GM21737 (cell line): ENCODE results near the gene TMEM219.

ENCODE experiments used
- ATAC-seq: cut with Tn5 transposase; IDR thresholded peaks from one replicate; pipeline ENCODE4 v1.9.1; 2021; ENCODE audit warnings: mild to moderate bottlenecking, moderate library complexity; ENCODE audit not compliant: unreplicated experiment

TMEM219 gene

DNA sequence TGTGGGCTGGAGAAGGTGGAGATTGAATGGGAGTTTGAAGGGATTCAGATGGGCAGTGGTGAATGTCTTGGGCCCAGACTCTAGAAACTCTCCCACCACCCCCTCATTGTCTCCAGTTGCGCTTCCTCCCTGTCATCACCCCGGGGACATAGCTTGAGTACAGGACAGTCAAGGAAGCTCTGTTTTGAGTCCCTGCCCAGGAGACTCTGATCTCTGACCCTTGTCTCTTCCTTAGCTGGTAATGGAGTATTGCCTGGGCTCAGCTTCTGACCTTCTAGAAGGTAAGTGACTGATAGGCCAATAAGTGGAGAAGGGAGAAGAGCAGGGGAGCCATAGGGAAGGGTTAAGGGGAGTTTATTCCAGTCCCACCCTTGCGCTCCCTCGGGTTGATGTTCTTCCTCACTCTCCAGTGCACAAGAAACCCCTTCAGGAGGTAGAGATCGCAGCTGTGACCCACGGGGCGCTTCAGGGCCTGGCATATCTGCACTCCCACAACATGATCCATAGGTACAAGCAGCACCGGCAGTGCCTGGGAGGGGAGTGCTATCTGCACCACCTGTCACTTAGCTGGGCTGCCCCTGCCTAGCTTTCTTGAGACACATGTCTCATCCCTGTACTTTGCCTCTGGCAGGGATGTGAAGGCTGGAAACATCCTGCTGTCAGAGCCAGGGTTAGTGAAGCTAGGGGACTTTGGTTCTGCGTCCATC is 16.8 kb downstream of the TMEM219 start:
- ATAC-seq, result no peak

DNA sequence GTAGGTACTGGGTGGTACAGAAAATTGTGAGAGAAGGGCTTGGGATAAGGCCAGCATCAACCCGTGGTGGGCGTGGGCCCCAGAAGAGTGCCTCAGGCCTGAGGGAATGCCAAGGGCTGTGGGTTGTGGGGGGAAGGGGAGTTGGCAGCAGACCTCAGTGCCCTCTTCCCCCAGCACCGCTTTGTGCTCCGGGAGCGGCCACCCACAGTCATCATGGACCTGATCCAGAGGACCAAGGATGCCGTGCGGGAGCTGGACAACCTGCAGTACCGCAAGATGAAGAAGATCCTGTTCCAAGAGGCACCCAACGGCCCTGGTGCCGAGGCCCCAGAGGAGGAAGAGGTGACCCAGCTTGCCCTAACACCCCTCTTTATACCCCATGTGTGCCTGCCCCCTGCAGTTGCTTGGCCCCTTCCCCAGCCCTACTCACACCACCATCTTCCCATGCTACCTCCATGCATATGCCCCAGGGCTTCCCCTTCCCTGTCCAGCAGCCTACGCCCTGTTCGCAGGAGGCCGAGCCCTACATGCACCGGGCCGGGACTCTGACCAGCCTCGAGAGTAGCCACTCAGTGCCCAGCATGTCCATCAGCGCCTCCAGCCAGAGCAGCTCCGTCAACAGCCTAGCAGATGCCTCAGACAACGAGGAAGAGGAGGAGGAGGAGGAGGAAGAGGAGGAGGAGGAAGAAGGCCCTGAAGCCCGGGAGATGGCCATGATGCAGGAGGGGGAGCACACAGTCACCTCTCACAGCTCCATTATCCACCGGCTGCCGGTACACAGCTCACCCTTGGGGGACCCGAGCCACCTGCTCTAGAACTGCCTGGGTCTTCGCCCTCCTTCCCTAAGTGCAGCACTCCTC is 20.9 kb downstream of the TMEM219 start:
- ATAC-seq, result no peak

DNA sequence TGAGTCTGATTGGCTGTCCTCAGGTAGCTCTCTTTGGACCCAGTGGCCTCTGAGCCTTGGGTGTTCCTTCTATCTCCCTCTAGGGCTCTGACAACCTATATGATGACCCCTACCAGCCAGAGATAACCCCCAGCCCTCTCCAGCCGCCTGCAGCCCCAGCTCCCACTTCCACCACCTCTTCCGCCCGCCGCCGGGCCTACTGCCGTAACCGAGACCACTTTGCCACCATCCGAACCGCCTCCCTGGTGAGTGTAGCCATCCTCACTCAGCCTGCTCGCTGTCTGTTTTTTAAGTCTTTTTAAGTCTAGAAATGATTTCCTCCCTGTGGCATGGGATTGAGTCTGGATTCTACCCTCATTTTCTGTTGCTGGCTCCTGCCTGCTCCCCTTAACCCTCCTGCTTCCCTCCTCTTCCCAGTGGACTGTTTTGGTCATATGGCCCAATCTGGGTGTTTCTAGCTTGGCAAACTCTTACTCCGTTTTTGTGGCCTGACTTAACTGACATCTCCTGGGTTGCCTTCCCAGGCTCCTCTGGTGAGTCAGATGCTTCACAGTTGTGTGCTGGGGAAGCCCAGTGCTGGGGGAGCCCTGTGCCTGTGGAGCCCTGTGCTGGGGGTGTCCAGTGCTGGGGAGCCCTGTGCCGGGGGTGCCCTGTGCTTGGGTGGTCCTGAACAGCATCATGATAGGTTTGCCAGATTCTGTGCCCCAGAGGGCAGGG is 21.7 kb downstream of the TMEM219 start:
- ATAC-seq, result no peak

DNA sequence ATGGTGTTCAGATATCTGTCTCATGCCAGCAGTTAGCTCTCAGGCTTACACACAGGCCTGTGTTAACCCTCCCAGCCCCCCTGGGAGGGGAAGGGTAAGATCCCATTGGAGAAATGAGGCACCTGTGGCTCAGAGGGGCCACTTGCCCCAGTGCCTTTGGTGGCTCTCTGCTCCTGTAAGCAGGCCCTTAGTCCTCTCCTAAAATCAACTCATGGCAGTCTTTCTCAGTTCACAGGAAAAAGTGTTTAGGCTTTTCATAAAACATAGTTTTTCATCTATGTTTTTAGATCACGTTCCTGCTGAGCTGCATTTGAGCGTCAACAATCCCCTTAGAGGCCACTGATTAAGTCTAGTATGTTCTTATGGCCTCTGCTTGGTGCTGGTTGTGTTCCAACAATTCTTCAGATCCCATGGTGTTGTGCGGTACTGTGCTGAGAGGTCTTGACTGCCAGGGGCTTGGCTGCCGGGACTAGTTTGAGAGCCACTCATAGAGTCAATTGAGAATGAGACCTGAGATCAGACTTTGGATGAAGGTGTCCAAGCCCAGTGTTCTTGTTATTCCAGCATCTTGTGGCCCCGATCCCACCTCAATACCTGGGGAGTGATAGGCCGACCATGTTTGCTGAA is 22.4 kb downstream of the TMEM219 start:
- no peak for ATAC-seq

DNA sequence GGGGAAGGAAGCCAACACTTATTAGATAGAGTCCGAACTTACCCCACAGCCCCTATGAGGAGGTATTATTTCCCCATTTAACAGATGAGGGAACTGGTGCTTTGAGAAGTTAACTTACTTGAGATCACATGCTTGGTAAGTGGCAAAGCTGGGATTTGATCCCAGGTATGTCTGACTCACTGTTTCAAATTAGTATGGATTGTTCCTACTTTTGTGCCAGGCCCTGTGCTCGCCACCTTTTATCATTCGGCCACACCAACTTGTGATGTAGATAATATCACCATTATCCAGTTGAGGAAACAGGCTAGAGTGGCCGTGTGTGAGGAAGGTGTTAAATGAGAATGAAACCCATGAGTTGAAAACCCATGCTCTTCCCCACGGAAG is 22.9 kb downstream of the TMEM219 start:
- no peak for ATAC-seq

DNA sequence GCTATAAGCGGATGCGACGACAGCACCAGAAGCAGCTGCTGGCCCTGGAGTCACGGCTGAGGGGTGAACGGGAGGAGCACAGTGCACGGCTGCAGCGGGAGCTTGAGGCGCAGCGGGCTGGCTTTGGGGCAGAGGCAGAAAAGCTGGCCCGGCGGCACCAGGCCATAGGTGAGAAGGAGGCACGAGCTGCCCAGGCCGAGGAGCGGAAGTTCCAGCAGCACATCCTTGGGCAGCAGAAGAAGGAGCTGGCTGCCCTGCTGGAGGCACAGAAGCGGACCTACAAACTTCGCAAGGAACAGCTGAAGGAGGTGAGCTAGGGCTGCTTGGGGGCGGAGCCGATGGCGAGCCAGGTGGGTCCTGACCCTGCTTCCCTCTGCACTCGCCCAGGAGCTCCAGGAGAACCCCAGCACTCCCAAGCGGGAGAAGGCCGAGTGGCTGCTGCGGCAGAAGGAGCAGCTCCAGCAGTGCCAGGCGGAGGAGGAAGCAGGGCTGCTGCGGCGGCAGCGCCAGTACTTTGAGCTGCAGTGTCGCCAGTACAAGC is 23.5 kb downstream of the TMEM219 start:
- no peak for ATAC-seq

DNA sequence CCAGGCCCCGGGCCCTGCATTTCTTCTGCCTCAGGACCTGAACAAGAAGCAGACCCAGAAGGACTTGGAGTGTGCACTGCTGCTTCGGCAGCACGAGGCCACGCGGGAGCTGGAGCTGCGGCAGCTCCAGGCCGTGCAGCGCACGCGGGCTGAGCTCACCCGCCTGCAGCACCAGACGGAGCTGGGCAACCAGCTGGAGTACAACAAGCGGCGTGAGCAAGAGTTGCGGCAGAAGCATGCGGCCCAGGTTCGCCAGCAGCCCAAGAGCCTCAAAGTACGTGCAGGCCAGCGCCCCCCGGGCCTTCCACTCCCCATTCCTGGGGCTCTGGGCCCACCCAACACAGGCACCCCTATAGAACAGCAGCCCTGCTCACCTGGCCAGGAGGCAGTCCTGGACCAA is 24.4 kb downstream of the TMEM219 start:
- no peak for ATAC-seq

DNA sequence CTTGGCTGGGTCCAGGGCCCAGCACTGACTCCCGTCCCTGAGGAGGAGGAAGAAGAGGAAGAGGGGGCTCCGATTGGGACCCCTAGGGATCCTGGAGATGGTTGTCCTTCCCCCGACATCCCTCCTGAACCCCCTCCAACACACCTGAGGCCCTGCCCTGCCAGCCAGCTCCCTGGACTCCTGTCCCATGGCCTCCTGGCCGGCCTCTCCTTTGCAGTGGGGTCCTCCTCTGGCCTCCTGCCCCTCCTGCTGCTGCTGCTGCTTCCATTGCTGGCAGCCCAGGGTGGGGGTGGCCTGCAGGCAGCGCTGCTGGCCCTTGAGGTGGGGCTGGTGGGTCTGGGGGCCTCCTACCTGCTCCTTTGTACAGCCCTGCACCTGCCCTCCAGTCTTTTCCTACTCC is 25.1 kb downstream of the TMEM219 start:
- ATAC-seq, result no peak

DNA sequence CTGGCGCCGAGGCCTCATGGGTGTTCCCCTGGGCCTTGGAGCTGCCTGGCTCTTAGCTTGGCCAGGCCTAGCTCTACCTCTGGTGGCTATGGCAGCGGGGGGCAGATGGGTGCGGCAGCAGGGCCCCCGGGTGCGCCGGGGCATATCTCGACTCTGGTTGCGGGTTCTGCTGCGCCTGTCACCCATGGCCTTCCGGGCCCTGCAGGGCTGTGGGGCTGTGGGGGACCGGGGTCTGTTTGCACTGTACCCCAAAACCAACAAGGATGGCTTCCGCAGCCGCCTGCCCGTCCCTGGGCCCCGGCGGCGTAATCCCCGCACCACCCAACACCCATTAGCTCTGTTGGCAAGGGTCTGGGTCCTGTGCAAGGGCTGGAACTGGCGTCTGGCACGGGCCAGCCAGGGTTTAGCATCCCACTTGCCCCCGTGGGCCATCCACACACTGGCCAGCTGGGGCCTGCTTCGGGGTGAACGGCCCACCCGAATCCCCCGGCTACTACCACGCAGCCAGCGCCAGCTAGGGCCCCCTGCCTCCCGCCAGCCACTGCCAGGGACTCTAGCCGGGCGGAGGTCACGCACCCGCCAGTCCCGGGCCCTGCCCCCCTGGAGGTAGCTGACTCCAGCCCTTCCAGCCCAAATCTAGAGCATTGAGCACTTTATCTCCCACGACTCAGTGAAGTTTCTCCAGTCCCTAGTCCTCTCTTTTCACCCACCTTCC is 25.6 kb downstream of the TMEM219 start:
- no peak for ATAC-seq

DNA sequence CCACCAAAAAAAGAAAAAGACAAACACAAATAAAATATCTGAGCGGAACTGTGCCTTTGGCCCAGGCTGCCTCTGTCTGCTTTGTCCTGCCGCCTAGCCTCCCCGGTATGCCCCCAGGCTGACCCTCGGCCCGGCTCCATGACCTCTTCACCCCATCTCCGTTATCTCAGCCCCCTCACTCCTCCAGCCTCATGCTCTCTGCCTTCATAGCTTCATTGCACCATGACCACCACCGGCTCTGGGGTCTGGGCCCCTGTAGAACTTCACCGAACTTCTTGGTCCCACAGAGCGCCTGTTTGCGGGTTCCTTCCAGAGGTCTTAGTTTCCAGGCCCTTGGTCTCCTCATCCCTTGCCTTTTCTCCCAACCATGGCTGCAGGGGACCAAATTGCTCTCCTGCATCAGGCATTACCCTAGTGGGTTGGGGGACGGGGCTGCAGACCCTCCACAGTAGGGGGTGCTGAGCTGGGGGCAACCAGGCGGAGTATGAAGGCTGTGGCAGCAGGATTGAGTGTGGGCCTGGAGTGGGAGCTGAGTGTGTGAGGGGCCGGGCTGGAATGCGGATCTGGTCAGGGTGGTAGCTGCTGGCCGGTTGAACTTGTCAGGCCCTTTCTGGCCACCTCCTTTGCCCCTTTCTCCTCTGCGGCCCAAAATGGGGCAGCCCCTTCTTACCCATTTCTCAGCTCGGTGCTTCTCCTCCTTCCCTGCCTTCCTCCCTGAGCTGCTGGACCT is 26.6 kb downstream of the TMEM219 start:
- ATAC-seq, result no peak

DNA sequence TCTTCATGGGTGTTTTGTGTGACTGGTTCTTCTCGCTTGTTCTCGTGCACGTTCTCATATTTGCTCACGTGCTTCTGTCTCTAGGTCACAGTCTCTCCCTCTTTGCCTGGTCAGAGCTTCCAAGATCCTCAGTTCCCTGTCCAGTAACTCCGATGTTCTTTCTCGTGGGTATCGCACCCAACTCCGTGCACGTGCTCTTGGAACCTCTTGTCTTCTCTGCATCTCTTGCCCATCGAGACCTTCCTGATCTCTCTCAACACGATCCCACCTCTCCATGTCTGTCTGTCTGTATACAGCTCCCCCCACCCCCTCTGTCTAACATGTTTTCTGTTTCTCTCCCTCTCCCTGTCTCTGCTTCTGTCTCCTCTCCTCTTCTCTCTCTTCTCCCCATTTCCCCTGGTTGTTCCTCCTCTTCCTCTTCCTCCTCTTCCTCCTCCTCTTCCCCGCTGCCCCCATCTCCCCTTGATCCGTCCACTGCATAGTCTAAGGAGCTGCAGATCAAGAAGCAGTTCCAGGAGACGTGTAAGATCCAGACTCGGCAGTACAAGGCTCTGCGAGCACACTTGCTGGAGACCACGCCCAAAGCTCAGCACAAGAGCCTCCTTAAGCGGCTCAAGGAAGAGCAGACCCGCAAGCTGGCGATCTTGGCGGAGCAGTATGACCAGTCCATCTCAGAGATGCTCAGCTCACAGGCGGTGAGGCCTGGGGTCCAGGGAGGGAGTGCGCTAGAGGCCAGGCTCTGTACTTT is 27.4 kb downstream of the TMEM219 start:
- no peak for ATAC-seq

DNA sequence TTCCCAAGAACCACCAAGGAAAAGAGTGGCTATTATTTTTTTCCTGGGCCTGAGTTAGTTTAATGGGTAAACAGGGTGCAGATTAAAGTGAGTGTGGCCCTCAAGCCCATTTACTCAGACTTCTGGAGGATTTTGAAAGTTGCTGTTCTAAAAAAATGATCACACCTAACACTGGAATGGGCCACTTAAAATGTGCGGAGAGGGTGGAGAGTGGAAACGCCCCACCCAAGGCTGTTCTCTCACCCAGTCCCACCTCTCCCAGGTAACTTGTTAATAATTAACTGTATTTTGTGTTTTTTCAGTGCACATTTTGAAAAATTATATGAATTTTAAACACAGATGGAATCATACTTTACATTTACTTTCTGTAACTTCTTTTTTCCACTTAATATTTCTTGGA is 28.2 kb downstream of the TMEM219 start:
- no peak for ATAC-seq

DNA sequence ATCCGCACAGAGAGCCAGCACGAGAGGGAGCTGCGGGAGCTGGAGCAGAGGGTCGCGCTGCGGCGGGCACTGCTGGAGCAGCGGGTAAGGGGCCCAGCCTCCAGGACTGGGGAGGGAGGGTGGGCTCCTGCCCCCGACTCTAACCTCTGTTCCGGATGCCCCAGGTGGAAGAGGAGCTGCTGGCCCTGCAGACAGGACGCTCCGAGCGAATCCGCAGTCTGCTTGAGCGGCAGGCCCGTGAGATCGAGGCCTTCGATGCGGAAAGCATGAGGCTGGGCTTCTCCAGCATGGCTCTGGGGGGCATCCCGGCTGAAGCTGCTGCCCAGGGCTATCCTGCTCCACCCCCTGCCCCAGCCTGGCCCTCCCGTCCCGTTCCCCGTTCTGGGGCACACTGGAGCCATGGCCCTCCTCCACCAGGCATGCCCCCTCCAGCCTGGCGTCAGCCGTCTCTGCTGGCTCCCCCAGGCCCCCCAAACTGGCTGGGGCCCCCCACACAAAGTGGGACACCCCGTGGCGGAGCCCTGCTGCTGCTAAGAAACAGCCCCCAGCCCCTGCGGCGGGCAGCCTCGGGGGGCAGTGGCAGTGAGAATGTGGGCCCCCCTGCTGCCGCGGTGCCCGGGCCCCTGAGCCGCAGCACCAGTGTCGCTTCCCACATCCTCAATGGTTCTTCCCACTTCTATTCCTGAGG is 29.1 kb downstream of the TMEM219 start:
- ATAC-seq, result no peak

DNA sequence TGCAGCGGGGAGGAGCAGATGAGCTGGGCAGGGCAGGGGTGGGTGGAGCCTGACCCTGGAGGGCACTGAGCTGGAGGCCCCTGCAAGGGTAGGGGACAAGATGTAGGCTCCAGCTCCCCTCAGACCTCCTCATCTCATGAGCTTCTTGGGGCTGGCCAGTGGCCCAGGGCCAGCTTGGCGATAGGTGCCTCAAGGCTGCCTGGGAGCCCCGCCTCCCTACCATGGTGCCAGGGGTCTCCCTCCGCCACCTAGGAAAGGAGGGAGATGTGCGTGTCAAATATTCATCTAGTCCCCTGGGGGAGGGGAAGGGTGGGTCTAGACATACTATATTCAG is 29.7 kb downstream of the TMEM219 start:
- no peak for ATAC-seq

DNA sequence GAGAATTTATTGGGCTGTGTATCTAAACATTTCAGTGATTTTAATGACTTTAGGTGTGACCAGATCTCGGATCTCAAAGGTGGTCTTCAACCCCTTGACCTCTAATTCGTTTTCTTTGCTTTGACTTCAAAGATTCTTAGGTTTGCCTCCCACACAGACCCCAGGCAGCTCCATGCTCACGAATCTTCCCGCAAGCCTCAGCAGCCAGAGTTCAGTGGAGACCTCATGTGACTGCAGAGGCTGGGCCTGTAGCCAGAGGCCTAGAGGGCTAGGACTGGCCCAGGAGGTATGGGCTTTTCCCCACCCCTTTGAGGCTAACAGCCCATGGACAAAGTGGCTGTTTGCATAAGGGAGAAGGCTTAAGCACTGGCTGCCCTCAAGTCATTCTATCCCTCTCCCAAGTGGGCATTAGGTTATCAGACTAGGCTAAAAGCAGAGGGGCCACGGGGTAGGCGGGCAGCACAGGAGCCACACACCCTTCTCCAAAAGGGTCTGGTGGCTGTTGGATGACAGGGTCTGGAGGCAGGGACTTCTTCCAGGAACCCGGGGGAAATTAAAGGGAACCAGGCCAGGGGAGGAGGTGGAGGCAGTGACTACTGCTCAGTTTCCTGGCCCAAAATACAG is 30.6 kb downstream of the TMEM219 start:
- ATAC-seq, result no peak

DNA sequence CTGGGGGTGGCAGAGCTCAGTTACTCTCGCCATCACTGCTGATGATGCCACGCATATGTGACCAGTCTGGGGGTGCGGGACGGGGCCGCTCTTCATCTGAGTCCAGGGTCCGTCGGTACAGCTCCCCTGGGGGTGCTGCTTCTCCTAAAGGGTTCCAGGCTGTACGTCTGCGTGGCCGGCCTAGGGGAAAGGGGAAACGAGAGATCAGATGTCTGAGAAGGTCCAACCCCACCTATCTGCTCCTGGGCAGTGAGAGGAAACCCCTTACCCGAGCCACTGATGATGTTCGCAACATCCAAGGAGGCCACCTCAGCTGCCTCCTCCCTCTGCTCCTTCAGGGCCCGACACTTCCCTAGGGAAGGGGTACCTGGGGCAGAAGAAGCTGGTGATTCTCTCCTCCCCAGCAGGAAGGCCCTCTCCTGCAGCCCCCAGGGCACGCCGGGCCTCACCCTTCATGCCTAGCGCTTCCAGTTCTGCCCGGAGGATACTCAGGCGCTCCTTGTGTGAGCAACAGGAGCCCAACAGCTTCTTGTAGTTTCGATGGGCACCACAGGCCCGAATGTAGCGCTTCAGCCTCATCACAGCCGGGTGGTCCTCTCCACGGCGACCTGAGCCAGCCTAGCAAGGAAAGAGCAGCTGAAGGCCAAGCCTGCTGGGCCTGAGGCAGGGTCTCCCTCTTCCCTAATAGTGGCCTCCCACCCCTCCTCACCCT is 31.5 kb downstream of the TMEM219 start:
- ATAC-seq, result no peak

DNA sequence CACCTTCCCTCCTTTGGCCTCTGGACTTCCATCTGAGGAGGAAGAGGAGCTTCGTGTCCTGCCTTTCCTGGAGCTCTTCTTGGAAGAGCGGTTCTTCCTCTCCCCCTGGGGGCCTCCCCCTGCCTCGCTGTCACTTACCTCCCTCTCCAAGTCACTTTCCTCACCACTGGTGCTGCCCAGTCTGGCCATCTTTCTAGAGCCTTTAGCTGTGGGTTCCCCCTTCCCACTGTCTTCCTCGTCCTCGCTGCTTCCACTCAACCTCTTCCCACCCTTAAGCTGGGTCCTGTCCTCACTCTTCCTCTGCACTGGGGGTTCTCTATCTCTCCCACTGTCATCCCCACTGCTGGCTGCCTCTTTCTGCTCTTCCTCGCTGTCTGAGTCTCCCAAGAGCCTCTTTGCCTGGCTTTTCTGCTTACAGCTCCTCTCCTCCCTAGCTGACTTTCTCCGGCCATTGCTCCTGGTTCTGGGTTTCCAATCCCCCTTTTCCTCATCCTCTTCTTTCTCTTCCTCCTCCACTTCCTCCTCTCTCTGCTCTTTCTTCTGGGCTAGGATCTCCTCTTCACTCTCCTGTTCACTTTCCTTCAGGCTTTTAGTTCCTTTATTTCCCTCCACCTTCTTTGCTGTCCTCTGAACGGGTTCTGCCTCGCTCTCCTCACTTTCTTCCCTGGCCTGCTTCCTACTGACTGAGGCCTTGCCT is 32.2 kb downstream of the TMEM219 start:
- no peak for ATAC-seq
